ENCODE results near the gene RBM38.

Gene RBM38

GRCh38 chr20:57433657-57434389 lies 42.6 kb downstream of the RBM38 start:
- TF ChIP-seq ZNF274 (IDR thresholded peaks at IDR 0.05; ENCODE audit: low read depth, low read length), result no peak
- no peak overlapping the region for H3K4me3 ChIP-seq (ENCODE audit: low read length)

DNA sequence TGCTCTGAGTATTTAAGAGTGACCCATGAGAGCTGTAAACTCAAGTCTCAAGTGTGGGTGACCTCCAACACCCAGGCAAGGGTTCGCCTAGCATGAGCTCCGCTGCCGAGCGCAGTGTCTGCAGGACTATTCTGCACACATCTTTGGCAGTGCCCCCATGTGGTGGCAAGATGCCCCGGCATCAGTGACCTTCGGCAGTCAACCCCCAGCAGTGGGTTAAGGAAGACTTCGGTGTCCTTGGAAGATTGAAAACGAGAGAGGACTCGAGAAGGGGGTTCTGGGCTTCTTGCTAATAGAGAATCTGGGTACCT lies 43.1 kb downstream of the RBM38 start:
- H3K4me3 ChIP-seq (ENCODE audit: low read length), result no peak overlapping the region
- TF ChIP-seq ZNF274 (IDR thresholded peaks at IDR 0.05; ENCODE audit: low read depth, low read length), result no peak

DNA sequence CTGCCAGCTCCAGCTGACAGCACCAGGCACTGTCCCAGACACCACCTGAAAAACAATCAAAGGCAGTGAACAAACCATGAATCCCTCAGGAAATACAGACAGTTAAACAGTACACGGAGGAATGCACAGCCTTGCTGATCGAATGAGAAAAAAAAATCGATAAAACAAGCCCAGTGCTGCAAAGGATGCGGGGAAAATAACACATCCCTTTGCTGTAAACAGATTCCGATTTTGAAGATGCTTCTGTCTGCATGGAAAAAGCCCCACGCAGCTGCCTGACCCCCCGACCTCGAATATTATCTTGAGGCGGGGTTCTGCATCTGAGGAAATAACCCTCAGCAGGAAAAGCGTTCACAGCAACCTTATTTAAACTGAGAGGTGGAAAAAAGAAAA lies 43.9 kb downstream of the RBM38 start:
- TF ChIP-seq ZNF274 (IDR thresholded peaks at IDR 0.05; ENCODE audit: low read depth, low read length), result no peak
- H3K4me3 ChIP-seq (ENCODE audit: low read length), result no peak overlapping the region

- H3K4me3 ChIP-seq (ENCODE audit: low read length), result no peak overlapping the region
- no peak for TF ChIP-seq ZNF274 (IDR thresholded peaks at IDR 0.05; ENCODE audit: low read depth, low read length)
Observed at GRCh38 chr20:57435498-57436222, 44.5 kb downstream of the RBM38 start.

- no peak overlapping the region for H3K4me3 ChIP-seq (ENCODE audit: low read length)
- TF ChIP-seq ZNF274 (IDR thresholded peaks at IDR 0.05; ENCODE audit: low read depth, low read length), result no peak
Observed at GRCh38 chr20:57436223-57436545, 45.0 kb downstream of the RBM38 start.

DNA sequence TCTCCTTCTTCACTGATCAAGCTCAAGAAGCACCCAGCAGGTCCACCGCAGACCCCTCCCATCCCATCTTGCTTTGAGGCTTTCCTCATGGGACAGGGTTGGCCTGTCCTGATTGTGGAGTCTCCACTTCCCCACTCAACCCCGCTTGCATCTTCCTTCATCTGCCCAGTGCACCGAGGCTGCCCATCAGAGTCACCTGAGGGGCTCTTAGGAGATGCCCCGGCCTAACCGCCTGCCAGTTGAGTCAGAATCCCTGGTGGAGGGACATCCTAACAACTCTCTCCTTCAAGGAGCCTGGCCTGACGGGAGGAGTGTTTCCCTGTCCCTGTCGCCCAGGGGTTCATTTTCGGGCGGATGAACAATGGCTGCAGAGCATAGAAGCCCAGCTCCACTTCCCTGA lies 46.1 kb downstream of the RBM38 start:
- no peak overlapping the region for H3K4me3 ChIP-seq (ENCODE audit: low read length)
- no peak for TF ChIP-seq ZNF274 (IDR thresholded peaks at IDR 0.05; ENCODE audit: low read depth, low read length)

DNA sequence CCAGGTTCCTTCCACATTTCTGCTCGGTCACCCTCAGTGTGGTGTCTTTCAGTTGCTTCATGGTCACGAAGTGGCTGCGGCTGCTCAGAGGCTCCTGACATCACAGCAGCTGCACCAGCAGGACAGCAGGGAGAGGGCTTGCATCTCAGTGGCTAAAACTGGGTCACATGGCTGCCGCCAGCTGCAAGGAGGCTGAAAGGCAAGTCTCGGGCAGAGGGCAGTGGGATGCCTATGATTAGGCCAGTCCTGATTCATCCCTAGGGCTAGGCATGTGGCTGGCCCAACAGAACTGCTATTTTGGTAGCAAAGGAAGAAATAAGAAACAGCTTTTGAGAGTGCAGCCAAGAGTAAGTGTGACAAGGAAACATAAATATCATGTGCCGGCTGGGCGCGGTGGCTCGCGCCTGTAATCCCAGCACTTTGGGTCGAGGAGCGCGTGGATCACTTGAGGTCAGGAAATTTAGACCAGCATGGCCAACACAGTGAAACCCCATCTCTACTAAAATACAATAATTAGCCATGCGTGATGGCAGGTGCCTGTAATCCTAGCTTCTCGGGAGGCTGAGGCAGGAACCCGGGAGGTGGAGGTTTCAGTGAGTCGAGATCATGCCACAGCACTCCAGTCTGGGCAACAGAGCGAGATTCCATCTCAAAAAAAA lies 46.6 kb downstream of the RBM38 start:
- TF ChIP-seq ZNF274 (IDR thresholded peaks at IDR 0.05; ENCODE audit: low read depth, low read length), result no peak
- H3K4me3 ChIP-seq (ENCODE audit: low read length), result no peak overlapping the region

GRCh38 chr20:57438552-57438951 lies 47.4 kb downstream of the RBM38 start:
- no peak for TF ChIP-seq ZNF274 (IDR thresholded peaks at IDR 0.05; ENCODE audit: low read depth, low read length)

DNA sequence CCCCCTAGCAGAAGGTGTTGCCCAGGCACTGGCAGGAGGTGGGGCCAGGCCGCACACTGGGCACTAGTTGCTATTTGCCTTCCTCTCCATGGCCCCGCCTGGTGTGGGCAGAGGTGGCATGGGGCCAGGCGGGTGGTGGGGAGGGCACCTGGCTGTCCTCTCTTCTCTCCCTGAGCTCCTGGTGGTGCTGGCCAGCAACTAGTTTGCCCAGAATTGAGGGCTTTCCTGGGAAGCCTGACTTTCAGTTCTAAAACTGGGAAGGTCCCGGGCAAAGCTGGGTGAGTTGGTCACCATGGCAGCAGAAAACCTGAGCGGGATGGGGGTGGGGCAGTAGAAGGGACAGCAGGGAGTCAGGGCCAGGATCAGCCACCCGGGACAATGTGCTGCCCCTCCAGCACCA lies 48.2 kb downstream of the RBM38 start:
- H3K4me3 ChIP-seq (ENCODE audit: low read length), result no peak overlapping the region
- no peak for TF ChIP-seq ZNF274 (IDR thresholded peaks at IDR 0.05; ENCODE audit: low read depth, low read length)

More at GRCh38 chr20:57438552-57438951, 47.4 kb downstream of the RBM38 start:
- no peak overlapping the region for H3K4me3 ChIP-seq (ENCODE audit: low read length)

DNA sequence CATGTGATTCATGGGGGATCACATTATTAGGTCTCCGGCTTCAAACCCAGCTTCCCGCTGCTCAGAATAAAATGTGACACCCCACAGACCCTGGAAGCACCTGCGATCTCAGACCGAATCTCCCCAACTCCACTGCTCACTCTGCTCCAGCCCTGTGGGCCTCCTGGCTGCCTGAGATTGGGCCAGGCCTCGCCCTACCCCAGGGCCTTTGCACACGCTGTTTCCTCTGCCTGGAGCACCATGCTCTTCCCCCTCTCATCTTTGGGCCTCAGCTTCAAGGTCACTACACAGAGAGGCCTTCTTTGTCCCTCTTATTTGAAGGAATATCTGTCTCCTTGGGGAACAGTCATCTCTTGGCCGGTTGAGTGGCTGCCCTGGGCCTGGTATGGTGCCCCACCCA lies 48.8 kb downstream of the RBM38 start:
- no peak overlapping the region for H3K4me3 ChIP-seq (ENCODE audit: low read length)
- no peak for TF ChIP-seq ZNF274 (IDR thresholded peaks at IDR 0.05; ENCODE audit: low read depth, low read length)

GRCh38 chr20:57440678-57441509 lies 49.7 kb downstream of the RBM38 start:
- no peak for TF ChIP-seq ZNF274 (IDR thresholded peaks at IDR 0.05; ENCODE audit: low read depth, low read length)
- no peak overlapping the region for H3K4me3 ChIP-seq (ENCODE audit: low read length)

GRCh38 chr20:57441510-57442154 lies 50.4 kb downstream of the RBM38 start:
- TF ChIP-seq ZNF274 (IDR thresholded peaks at IDR 0.05; ENCODE audit: low read depth, low read length), result no peak
- no peak overlapping the region for H3K4me3 ChIP-seq (ENCODE audit: low read length)

GRCh38 chr20:57442158-57442887 lies 51.1 kb downstream of the RBM38 start:
- no peak for TF ChIP-seq ZNF274 (IDR thresholded peaks at IDR 0.05; ENCODE audit: low read depth, low read length)
- H3K4me3 ChIP-seq (ENCODE audit: low read length), result no peak overlapping the region
